Measurements from ENCODE around the gene SPAG6.

DNA sequence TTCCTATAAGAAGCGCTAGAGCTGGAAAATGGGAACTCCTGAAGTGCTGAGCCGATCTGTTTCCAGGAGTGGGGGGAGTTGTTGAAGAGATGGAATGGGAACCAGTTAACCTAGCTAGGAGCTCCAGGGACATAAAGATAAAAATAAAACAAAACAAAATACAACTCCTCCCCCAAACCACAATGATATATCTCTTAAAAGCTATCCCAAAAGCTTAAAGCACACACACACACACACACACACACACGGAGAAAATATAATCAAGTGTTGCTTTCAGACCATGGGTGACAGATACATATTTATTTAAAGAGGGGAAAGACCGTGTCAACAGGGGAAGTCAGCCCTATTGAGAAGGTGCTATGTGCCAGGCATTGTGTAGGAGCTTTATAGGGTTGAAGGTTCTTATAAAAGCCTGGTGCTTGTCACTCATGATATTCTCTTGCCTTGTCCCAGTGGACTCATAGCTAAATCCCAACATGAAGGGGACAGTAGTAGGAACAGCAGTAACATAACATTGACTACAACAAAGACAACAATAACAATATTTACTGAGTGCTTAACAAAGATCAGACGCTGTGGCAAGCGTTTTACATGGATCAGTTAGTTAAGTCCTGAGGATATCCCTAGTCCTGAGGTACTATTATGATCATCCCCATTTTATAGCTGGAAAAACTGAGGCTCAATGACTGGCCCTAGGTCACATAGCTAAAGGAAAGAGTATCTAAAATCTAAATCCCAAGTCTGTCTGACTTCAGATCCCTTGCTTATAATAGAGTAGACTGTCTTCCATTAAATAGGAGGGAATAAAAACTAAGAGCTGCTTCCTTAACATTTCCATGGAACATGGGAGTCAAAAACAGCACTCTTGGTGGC, 115.5 kb downstream of the SPAG6 start:
- TF ChIP-seq, protein P1, sequence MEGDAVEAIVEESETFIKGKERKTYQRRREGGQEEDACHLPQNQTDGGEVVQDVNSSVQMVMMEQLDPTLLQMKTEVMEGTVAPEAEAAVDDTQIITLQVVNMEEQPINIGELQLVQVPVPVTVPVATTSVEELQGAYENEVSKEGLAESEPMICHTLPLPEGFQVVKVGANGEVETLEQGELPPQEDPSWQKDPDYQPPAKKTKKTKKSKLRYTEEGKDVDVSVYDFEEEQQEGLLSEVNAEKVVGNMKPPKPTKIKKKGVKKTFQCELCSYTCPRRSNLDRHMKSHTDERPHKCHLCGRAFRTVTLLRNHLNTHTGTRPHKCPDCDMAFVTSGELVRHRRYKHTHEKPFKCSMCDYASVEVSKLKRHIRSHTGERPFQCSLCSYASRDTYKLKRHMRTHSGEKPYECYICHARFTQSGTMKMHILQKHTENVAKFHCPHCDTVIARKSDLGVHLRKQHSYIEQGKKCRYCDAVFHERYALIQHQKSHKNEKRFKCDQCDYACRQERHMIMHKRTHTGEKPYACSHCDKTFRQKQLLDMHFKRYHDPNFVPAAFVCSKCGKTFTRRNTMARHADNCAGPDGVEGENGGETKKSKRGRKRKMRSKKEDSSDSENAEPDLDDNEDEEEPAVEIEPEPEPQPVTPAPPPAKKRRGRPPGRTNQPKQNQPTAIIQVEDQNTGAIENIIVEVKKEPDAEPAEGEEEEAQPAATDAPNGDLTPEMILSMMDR (IDR thresholded peaks at IDR 0.05; ENCODE audit: insufficient read depth, low read length, poor library complexity, severe bottlenecking) = no peak
- no peak for TF ChIP-seq EZH2phosphoT487 (conservative IDR thresholded peaks at IDR 0.05; ENCODE audit: low read length)

Data from SU-DHL-6 (cell line).